Activated naive CD4-positive, alpha-beta T cell treated with anti-CD3 and anti-CD28 coated beads, Interleukin-2, amount 50 U/mL, for 24 hours (primary cell): ENCODE data around the gene SNRPB.
"Not testable (repeated sequence)": the region's sequence is repeated elsewhere in the genome, so short reads cannot be mapped to it uniquely, and the experiment has no call there.

Experiments
- H3K27ac Mint-ChIP-seq: one replicate; pipeline ENCODE4 v1.8.0; 2021; ENCODE audit warnings: mild to moderate bottlenecking, mixed read lengths
- H3K27me3 Mint-ChIP-seq: one replicate; pipeline ENCODE4 v1.8.0; 2021; ENCODE audit warnings: mixed read lengths
- H3K36me3 Mint-ChIP-seq: one replicate; pipeline ENCODE4 v1.8.0; 2021; ENCODE audit warnings: mixed read lengths
- H3K4me1 Mint-ChIP-seq: one replicate; pipeline ENCODE4 v1.8.0; 2021; ENCODE audit warnings: mixed read lengths
- H3K4me3 Mint-ChIP-seq: one replicate; pipeline ENCODE4 v1.8.0; 2021; ENCODE audit warnings: mild to moderate bottlenecking, mixed read lengths
- H3K9me3 Mint-ChIP-seq: one replicate; pipeline ENCODE4 v1.8.0; 2021; ENCODE audit warnings: mixed read lengths

Gene SNRPB

DNA sequence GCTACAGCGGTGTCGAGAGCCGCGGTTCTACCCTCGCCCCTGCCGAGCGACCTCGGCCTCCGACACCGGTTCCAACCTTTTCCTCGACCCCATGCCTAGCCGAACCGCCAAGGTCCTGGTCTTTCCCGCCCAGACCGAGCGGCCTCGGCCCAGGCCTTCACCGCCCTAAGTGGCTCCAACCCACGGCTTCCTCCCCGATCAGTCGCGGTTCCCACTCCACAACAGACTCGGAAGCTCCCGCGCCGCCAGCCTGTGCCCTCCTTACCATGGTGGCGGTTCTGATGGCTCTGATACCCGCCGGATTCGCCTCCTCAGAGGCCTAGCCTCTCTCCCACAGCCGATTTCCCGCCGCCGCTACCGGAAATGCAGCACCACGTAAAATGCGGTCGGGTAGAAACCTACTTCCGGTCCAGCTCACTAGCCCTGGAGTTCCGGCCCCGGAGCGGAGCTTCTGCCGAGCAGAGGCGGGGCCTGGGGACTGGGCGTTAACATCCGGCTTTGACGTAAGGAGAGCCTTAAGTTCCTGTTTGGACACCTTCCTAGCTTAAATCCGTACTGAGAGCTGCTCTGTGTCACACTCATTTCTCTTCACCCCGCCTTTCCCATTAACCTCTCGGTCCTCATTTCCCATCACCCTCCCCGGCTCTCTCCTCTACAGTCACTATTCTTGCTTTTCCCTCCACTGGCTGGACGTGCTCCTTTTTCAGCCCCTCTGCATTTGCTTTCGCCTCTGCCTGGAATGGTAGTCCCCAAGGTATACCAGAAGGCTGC, at the start of gene SNRPB:
Gene SNRPB (minus strand): TSS at position 367 of the 771 bp plus-strand sequence. CDS start 99 bp downstream, at position 268.
- Mint-ChIP-seq H3K27me3 (no peaks in the 10 kb centered on the region), H3K9me3 (no peaks in the 10 kb centered on the region), H3K27ac (peak within 1 kb of the TSS; percentile 99), H3K4me1 (peaks cover 49% of the 10 kb centered on the region), H3K4me3 (peak within 1 kb of the TSS; percentile 100), H3K36me3 (peaks cover 20% of the 10 kb centered on the region)

DNA sequence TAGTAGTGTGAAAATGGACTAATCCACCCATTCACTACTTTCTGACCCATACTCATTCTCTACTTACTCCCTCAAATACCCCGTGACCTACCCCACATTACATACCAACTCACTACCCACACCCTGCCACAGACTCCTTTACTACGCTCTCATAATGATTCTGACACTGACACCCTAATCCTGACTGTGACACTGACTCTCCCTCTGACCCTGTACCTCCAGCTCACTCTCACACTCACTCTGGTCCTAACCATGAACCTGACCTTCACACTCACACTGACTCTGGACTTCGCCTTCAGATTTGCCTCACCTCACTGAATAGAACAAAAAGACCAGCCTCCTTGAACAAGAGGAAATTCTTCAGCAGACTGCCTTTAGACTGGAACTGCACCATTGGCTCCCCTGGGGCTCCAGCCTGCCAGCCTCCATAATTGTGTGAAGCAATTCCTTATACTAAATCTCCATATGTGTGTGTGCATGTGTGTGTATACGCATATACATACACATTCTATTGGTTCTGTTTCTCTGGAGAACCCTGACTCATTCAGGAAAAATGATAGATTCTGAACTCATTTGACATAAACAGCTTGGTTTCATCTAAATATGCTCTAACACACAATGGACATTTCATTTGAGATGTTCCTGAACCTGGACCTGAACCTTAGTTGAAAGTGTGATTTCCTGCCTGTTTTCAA, 48.7 kb upstream of the SNRPB start:
- H3K27ac Mint-ChIP-seq = no peak overlapping the region
- no peak overlapping the region for H3K4me3 Mint-ChIP-seq
- H3K36me3 Mint-ChIP-seq = no peaks in the 10 kb centered on the region
- H3K9me3 Mint-ChIP-seq = no peaks in the 10 kb centered on the region
- H3K27me3 Mint-ChIP-seq = no peaks in the 10 kb centered on the region
- peaks cover 6% of the 10 kb centered on the region for H3K4me1 Mint-ChIP-seq

GRCh38 chr20:2518558-2518957, 48.0 kb upstream of the SNRPB start:
- Mint-ChIP-seq H3K4me3 (no peak overlapping the region), H3K4me1 (peaks cover 5% of the 10 kb centered on the region), H3K36me3 (no peaks in the 10 kb centered on the region), H3K9me3 (no peaks in the 10 kb centered on the region), H3K27me3 (peaks cover 3% of the 10 kb centered on the region), H3K27ac (no peak overlapping the region)

GRCh38 chr20:2518096-2518495, 47.5 kb upstream of the SNRPB start:
- Mint-ChIP-seq H3K27ac (no peak overlapping the region), H3K4me3 (no peak overlapping the region), H3K9me3 (no peaks in the 10 kb centered on the region), H3K36me3 (no peaks in the 10 kb centered on the region), H3K4me1 (peaks cover 5% of the 10 kb centered on the region), H3K27me3 (peaks cover 4% of the 10 kb centered on the region)

DNA sequence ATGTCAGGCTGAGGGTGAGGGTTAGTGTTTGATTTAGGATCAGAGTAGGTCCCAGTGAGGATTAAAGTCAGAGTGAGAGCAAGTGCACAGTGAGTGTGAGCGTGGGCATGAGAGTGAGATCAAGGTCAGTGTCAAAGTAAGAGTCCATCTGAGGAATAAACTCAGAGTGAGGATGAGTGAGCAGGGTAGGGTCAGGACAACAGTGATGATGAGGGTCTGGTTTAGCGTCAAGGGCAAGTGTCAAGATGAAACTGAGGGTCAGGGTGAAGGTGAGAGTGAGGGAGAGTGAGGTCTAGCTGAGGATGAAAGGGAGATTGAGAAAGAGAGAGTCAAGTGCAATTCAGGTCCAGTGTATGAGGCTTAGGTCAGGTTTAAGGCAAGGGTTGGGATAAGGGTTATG, 45.8 kb upstream of the SNRPB start:
- peaks cover 9% of the 10 kb centered on the region for H3K27me3 Mint-ChIP-seq
- H3K9me3 Mint-ChIP-seq = no peaks in the 10 kb centered on the region
- peaks cover 1% of the 10 kb centered on the region for H3K4me1 Mint-ChIP-seq
- no peak overlapping the region for H3K27ac Mint-ChIP-seq
- H3K36me3 Mint-ChIP-seq = no peaks in the 10 kb centered on the region
- no peak overlapping the region for H3K4me3 Mint-ChIP-seq

DNA sequence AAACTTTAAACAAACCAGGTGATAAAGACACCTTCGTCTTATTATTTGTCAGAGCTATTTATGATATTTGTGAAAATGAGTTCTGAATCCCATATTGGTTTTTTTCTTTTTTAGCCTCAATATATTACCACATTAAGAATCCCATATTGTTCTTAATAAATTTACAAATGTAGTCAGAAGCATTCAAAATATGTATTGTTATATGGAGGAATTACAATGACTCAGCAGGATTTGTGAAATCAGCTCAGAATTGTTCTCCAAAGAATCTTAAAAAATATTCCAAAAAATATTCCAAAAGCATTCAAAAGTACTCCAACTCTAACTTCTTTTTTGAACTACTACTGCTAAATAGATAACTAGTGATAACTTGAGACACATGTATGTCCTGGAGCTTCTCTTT, 44.6 kb upstream of the SNRPB start:
- H3K4me3 Mint-ChIP-seq = no peak overlapping the region
- H3K4me1 Mint-ChIP-seq = no peaks in the 10 kb centered on the region
- no peaks in the 10 kb centered on the region for H3K36me3 Mint-ChIP-seq
- H3K9me3 Mint-ChIP-seq = no peaks in the 10 kb centered on the region
- peaks cover 13% of the 10 kb centered on the region for H3K27me3 Mint-ChIP-seq
- no peak overlapping the region for H3K27ac Mint-ChIP-seq

GRCh38 chr20:2509794-2510193, 39.2 kb upstream of the SNRPB start:
- Mint-ChIP-seq H3K27me3 (peaks cover 13% of the 10 kb centered on the region), H3K4me3 (no peak overlapping the region), H3K4me1 (peaks cover 20% of the 10 kb centered on the region), H3K9me3 (no peaks in the 10 kb centered on the region), H3K27ac (no peak overlapping the region), H3K36me3 (peaks cover 5% of the 10 kb centered on the region)

- peak overlapping the region; percentile 100 for H3K4me3 Mint-ChIP-seq
- H3K9me3 Mint-ChIP-seq = no peaks in the 10 kb centered on the region
- peaks cover 5% of the 10 kb centered on the region for H3K36me3 Mint-ChIP-seq
- H3K27me3 Mint-ChIP-seq = peaks cover 13% of the 10 kb centered on the region
- H3K27ac Mint-ChIP-seq = peak overlapping the region; percentile 100
- peaks cover 23% of the 10 kb centered on the region for H3K4me1 Mint-ChIP-seq
These were observed 38.8 kb upstream of the SNRPB start for GRCh38 chr20:2509468-2509781.

- peaks cover 23% of the 10 kb centered on the region for H3K4me1 Mint-ChIP-seq
- peaks cover 13% of the 10 kb centered on the region for H3K27me3 Mint-ChIP-seq
- peaks cover 5% of the 10 kb centered on the region for H3K36me3 Mint-ChIP-seq
- H3K27ac Mint-ChIP-seq = peak within 1 kb of the TSS; percentile 100
- peak within 1 kb of the TSS; percentile 100 for H3K4me3 Mint-ChIP-seq
- H3K9me3 Mint-ChIP-seq = no peaks in the 10 kb centered on the region
These were observed 38.3 kb upstream of the SNRPB start, which contains the start of gene ZNF343 for GRCh38 chr20:2508631-2509467. TSS of gene ZNF343 (minus strand) at chr20:2508915. CDS start at chr20:2493895, 15,020 bp downstream.

DNA sequence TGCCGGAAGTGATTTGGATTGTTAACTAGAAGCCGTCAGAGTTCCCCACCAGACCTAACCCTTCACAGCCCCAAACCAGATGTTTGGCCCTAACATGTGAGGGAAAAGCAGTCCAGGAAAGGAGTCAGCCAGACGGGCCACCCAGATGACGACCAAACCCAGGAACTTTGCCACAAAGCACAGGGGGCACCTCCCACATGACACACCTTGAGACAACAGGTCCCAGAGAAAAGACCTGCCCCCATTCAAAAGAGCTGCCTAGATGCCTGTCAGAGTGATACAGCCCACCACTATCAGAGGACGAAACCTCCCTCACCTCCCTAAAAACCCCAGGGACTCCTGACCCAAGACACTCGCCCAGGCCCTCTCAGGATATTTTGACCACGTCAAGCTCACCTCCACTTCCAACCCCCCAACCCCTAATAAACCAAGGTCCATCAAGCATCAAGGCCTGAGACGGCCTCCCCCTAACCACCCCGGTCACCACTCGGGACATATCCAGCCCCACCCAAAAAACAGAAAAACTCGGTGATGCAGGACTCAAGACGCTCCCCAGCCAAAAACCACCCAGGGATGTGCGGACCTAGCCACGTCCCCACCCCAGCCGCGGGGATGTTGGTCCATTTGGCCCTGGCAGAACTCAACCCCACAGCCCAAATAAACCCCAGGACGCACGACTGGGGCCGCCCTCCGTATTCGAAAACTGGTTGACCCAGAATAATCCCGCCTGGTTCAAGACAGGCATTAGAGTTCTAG, 37.5 kb upstream of the SNRPB start:
- peaks cover 5% of the 10 kb centered on the region for H3K36me3 Mint-ChIP-seq
- H3K27ac Mint-ChIP-seq = peak overlapping the region; percentile 82
- peaks cover 9% of the 10 kb centered on the region for H3K27me3 Mint-ChIP-seq
- H3K4me3 Mint-ChIP-seq = peak overlapping the region; percentile 100
- H3K4me1 Mint-ChIP-seq = peaks cover 25% of the 10 kb centered on the region
- H3K9me3 Mint-ChIP-seq = no peaks in the 10 kb centered on the region

DNA sequence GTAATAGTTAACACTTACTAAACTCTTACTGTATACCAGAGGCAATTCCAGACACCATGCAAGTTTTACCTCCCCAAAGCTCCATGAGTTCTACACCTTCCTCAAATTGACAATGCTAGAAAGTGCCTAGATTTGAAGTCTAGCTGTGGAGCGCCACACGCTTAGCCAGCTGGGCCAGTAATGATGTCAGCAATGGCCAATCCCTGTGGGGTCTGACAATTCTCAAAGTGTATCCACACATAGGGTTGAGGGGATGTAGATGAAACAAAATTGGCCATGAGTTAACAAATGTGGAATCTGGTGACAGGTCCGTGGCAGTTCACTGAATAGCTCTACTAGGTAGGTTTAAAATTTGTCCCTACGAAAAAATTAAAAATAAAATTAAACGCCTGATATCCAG, 36.9 kb upstream of the SNRPB start:
- Mint-ChIP-seq H3K9me3 (no peaks in the 10 kb centered on the region), H3K36me3 (peaks cover 5% of the 10 kb centered on the region), H3K4me3 (peak overlapping the region; percentile 100), H3K4me1 (peaks cover 29% of the 10 kb centered on the region), H3K27ac (peak overlapping the region; percentile 82), H3K27me3 (peaks cover 9% of the 10 kb centered on the region)

DNA sequence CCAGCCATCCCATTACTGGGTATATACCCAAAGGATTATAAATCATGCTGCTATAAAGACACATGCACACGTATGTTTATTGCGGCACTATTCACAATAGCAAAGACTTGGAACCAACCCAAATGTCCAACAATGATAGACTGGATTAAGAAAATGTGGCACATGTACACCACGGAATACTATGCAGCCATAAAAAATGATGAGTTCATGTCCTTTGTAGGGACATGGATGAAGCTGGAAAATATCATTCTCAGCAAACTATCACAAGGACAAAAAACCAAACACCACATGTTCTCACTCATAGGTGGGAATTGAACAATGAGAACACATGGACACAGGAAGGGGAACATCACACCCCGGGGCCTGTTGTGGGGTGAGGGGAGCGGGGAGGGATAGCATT, 35.8 kb upstream of the SNRPB start:
- H3K27ac Mint-ChIP-seq, H3K9me3 Mint-ChIP-seq, H3K36me3 Mint-ChIP-seq, H3K4me3 Mint-ChIP-seq, H3K27me3 Mint-ChIP-seq: not testable (repeated sequence)
- peaks cover 29% of the 10 kb centered on the region for H3K4me1 Mint-ChIP-seq

DNA sequence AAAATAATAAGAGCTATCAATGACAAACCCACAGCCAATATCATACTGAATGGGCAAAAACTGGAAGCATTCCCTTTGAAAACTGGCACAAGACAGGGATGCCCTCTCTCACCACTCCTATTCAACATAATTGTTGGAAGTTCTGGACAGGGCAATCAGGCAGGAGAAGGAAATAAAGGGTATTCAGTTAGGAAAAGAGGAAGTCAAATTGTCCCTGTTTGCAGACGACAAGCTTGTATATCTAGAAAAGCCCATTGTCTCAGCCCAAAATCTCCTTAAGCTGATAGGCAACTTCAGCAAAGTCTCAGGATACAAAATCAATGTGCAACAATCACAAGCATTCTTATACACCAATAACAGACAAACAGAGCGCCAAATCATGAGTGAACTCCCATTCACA, 34.2 kb upstream of the SNRPB start:
- H3K4me1 Mint-ChIP-seq = peaks cover 29% of the 10 kb centered on the region
- H3K36me3 Mint-ChIP-seq, H3K27ac Mint-ChIP-seq, H3K4me3 Mint-ChIP-seq, H3K27me3 Mint-ChIP-seq, H3K9me3 Mint-ChIP-seq: not testable (repeated sequence)

DNA sequence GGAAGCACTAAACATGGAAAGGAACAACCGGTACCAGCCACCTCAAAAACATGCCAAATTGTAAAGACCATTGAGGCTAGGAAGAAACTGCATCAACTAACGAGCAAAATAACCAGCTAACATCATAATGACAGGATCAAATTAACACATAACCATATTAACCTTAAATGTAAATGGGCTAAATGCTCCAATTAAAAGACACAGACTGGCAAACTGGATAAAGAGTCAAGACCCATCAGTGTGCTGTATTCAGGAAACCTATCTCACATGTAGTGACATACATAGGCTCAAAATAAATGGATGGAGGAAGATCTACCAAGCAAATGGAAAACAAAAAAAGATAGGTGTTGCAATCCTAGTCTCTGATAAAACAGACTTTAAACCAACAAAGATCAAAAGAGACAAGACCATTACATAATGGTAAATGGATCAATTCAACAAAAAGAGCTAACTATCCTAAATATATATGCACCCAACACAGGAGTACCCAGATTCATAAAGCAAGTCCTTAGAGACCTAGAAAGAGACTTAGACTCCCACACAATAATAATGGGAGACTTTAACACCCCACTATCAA, 32.3 kb upstream of the SNRPB start:
- peaks cover 17% of the 10 kb centered on the region for H3K4me1 Mint-ChIP-seq
- not testable (repeated sequence) for H3K9me3 Mint-ChIP-seq, H3K4me3 Mint-ChIP-seq, H3K27me3 Mint-ChIP-seq, H3K36me3 Mint-ChIP-seq, H3K27ac Mint-ChIP-seq

DNA sequence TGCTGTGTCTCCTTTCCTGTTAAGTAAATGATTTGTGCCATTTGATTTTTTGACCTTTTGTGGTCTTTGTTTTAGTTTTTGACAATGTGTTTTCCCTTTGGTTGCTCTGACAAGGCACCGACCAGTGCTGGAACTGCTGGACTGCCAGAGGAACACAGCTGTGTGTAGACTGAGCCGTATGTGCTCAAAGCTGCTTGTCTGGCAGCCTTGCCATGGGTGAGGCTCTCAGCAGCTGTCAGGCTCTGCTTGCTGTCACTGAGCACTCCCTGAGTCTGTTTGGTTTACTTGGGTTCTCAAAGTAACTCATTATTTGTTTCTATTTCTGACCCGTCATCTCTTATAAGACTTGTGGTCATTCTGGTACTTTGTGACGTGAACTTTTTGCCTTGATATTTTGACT, 15.1 kb upstream of the SNRPB start:
- no peaks in the 10 kb centered on the region for H3K27me3 Mint-ChIP-seq
- H3K36me3 Mint-ChIP-seq = peaks cover 42% of the 10 kb centered on the region
- H3K4me3 Mint-ChIP-seq = no peak overlapping the region

More for the DNA sequence above, 15.1 kb upstream of the SNRPB start:
- Mint-ChIP-seq H3K4me1 (no peaks in the 10 kb centered on the region), H3K27ac (no peak overlapping the region), H3K9me3 (peaks cover 7% of the 10 kb centered on the region)
